Measurements from ENCODE around the gene SYCN.

GRCh38 chr19:39236527-39236926 lies 32.5 kb upstream of the SYCN start:
- TF ChIP-seq POLR2A (IDR thresholded peaks at IDR 0.05) (no peak), CTCF (IDR thresholded peaks at IDR 0.05) (no peak)

Data from upper lobe of left lung (tissue), 4 donors.